B cell (primary cell): ENCODE results near the gene ANKS6.

Source experiments
- EZH2 ChIP-seq: IDR thresholded peaks from 2 replicates; pipeline ENCODE4 v1.6.1; 2012; ENCODE audit warnings: borderline replicate concordance, low read depth, mild to moderate bottlenecking, moderate library complexity, low read length; ENCODE audit not compliant: insufficient read depth, poor library complexity, severe bottlenecking
- TF ChIP-seq, protein P1 (sequence below): fragments of 200-600 bp; IDR thresholded peaks from one replicate; pipeline ENCODE4 v1.8.0; 2022; ENCODE audit warnings: antibody characterized with exemption, mild to moderate bottlenecking

DNA sequence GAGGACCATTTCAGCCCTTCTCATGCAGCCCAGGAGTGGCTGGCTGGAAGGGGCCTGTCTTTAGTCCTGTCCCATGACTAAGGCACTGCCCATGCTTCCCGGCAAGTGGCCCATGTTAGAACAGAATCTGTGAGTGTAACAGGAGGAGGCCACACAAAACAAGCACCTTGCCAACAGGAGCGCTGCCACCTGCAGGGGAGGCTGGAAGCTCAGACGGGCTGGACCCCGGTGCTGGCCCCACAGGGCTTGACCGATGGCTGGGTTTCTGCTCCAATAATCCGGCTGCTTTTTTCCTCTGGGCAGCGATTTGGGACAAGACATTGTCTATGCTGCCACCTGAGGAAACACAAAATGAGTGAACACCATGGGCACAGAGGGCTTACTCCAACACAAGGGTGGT lies 28.4 kb downstream of the ANKS6 start:
- TF ChIP-seq, protein P1, sequence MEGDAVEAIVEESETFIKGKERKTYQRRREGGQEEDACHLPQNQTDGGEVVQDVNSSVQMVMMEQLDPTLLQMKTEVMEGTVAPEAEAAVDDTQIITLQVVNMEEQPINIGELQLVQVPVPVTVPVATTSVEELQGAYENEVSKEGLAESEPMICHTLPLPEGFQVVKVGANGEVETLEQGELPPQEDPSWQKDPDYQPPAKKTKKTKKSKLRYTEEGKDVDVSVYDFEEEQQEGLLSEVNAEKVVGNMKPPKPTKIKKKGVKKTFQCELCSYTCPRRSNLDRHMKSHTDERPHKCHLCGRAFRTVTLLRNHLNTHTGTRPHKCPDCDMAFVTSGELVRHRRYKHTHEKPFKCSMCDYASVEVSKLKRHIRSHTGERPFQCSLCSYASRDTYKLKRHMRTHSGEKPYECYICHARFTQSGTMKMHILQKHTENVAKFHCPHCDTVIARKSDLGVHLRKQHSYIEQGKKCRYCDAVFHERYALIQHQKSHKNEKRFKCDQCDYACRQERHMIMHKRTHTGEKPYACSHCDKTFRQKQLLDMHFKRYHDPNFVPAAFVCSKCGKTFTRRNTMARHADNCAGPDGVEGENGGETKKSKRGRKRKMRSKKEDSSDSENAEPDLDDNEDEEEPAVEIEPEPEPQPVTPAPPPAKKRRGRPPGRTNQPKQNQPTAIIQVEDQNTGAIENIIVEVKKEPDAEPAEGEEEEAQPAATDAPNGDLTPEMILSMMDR: no peak
- no peak for TF ChIP-seq EZH2
